GOT3 (cell line): Measurements from ENCODE around the gene LIPG.

Experiments
- DNase-seq: peaks from one replicate; lab custom pipeline; 2025; ENCODE audit warnings: mixed read lengths; lab: John Stamatoyannopoulos, UW

Gene LIPG

GRCh38 chr18:49638891-49639557 is 77.2 kb downstream of the LIPG start:
- DNase-seq: no peak

GRCh38 chr18:49639643-49640391 is 78.0 kb downstream of the LIPG start:
- no peak for DNase-seq

GRCh38 chr18:49640741-49641140 is 78.9 kb downstream of the LIPG start:
- no peak for DNase-seq

GRCh38 chr18:49645196-49645595 is 83.3 kb downstream of the LIPG start:
- DNase-seq: no peak

GRCh38 chr18:49645841-49646351 is 84.0 kb downstream of the LIPG start:
- no peak for DNase-seq

- no peak for DNase-seq
Measured at GRCh38 chr18:49646873-49647272, 85.0 kb downstream of the LIPG start.

GRCh38 chr18:49647496-49648168 is 85.8 kb downstream of the LIPG start:
- DNase-seq: no peak

- DNase-seq: no peak
Measured at GRCh38 chr18:49648326-49648725, 86.5 kb downstream of the LIPG start.
